ENCODE measurements around the gene KCNJ3. TPM values are rescaled to one million over a fixed set of nuclear protein-coding genes. Genes with fewer than 3 reads are reported as not detected.

Gene KCNJ3
- total RNA-seq, 1 donor from 2014 or later = not detected

GRCh38 chr2:154832711-154833110 lies 134.2 kb downstream of the KCNJ3 start:
- no peak for DNase-seq
- no peak overlapping the region for H3K4me3 ChIP-seq
- no peaks in the 10 kb centered on the region for H3K9me3 ChIP-seq
- H3K27ac ChIP-seq = no peak overlapping the region
- no peaks in the 10 kb centered on the region for H3K36me3 ChIP-seq
- ATAC-seq = no peak
- H3K4me1 ChIP-seq = no peaks in the 10 kb centered on the region
- intact Hi-C loops (cut with DNase I) = no loop called here
- no peak for TF ChIP-seq CTCF (IDR thresholded peaks at IDR 0.05)
- no peaks in the 10 kb centered on the region for H3K27me3 ChIP-seq (ENCODE audit: low read depth)

DNA sequence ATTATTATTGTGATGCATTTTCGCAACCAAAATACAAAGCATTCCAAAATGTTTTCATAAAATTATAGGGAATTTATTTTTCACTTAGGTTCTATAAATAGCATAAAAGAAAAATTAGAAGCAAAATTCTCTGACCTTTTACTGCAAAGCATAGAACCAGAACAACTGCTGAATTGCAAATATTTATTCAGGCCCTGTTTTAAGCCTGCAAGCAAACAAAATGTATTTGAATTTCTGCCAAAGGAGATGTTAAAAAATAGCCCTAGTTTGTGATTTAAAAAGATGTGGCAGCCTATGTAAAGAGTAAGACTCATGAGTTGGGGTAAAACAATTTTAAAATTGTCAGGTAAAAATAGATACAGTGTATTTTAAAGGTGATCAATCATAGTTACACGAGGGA lies 138.1 kb downstream of the KCNJ3 start:
- no peaks in the 10 kb centered on the region for H3K36me3 ChIP-seq
- H3K4me1 ChIP-seq = no peaks in the 10 kb centered on the region
- no peak overlapping the region for H3K4me3 ChIP-seq
- no peaks in the 10 kb centered on the region for H3K9me3 ChIP-seq
- no peak for TF ChIP-seq CTCF (IDR thresholded peaks at IDR 0.05)
- no peak for ATAC-seq
- intact Hi-C loops (cut with DNase I) = no loop called here
- no peak for DNase-seq
- H3K27me3 ChIP-seq (ENCODE audit: low read depth) = no peaks in the 10 kb centered on the region
- no peak overlapping the region for H3K27ac ChIP-seq

DNA sequence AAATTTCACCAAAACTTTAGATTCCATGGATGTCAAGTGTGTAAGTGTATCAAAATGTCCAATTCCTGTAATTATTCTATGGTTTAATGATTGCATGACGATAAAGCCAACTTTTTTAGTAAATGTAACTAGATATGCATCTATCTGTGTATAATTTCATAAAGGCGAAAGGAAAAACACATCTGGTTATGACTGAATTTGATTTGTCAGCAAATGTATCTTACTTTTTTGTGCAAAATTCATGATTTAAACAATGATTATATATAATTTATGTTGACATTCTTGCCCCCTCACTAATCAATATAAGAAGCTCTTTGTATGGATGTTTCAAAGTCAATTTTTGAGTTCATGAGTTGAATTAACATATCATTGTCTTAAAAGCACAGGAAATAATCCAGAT lies 138.5 kb downstream of the KCNJ3 start:
- intact Hi-C loops (cut with DNase I) = no loop called here
- Histone ChIP-seq H3K27me3 (ENCODE audit: low read depth) (no peaks in the 10 kb centered on the region), H3K36me3 (no peaks in the 10 kb centered on the region), H3K27ac (no peak overlapping the region), H3K4me3 (no peak overlapping the region), H3K9me3 (no peaks in the 10 kb centered on the region), H3K4me1 (no peaks in the 10 kb centered on the region)
- DNase-seq = no peak
- TF ChIP-seq CTCF (IDR thresholded peaks at IDR 0.05) = no peak
- no peak for ATAC-seq

DNA sequence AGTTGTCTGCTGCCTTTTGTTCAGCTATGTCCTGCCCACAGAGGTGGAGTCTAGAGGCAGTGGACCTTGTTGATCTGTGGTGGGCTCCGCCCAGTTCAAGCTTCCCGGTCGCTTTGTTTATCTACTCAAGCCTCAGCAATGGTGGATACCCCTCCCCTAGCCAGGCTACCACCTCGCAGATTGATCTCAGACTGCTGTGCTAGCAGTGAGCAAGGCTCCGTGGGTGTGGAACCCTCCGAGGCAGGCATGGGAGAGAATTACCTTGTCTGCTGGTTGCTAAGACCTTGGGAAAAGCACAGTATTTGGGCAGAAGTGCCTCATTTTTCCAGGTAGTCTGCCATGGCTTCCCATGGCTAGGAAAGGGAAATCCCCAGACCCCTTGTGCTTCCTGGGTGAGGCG lies 146.0 kb downstream of the KCNJ3 start:
- no peak for TF ChIP-seq CTCF (IDR thresholded peaks at IDR 0.05)
- no peak overlapping the region for H3K4me3 ChIP-seq
- no peaks in the 10 kb centered on the region for H3K27me3 ChIP-seq (ENCODE audit: low read depth)
- H3K4me1 ChIP-seq = no peaks in the 10 kb centered on the region
- DNase-seq (no peak), ATAC-seq (no peak)
- no peak overlapping the region for H3K27ac ChIP-seq
- intact Hi-C loops (cut with DNase I) = no loop called here
- H3K36me3 ChIP-seq = no peaks in the 10 kb centered on the region
- no peaks in the 10 kb centered on the region for H3K9me3 ChIP-seq

DNA sequence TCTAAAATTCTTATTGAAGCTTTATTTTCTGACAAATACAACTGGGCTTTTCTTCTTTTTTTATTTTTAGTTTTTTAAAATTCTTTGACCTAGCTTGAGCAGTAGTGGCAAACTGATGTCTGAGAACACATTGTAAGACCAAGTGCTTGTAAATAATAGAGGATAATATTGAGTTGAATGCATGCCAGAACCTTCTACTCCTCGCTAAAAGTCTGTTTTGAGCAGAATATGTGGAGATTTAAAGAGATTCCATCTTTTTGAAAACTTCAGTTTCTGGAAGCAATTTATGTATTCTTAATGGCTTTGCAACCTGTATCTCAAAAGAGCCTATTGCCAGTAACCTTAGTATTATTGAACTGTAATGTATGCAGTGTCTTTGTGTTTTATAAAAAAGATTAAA lies 148.3 kb downstream of the KCNJ3 start:
- Histone ChIP-seq H3K9me3 (no peaks in the 10 kb centered on the region), H3K27me3 (ENCODE audit: low read depth) (no peaks in the 10 kb centered on the region), H3K27ac (no peak overlapping the region), H3K4me1 (no peaks in the 10 kb centered on the region), H3K4me3 (no peak overlapping the region), H3K36me3 (no peaks in the 10 kb centered on the region)
- ATAC-seq = no peak
- DNase-seq = no peak
- intact Hi-C loops (cut with DNase I) = no loop called here
- no peak for TF ChIP-seq CTCF (IDR thresholded peaks at IDR 0.05)

DNA sequence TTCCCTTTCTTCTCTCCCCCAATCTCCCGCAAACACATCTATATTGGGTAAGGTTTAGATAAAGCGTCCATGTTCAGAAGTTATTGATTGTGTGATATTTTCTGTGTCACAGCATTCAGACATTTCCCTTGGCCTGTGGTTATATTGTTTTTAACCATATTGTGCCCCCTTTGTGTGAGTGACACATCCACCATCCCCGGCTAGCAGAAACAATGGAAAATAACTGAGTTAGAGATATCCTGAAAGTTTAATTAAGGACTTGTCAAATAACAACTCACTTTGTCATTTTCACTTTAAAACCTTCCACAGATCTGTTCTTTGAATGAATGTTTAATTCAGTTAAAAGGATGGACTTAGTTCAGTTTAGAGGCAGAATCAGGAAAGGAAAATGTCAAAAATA lies 151.0 kb downstream of the KCNJ3 start:
- Histone ChIP-seq H3K27ac (no peak overlapping the region), H3K9me3 (no peaks in the 10 kb centered on the region), H3K36me3 (no peaks in the 10 kb centered on the region), H3K4me3 (no peak overlapping the region), H3K27me3 (ENCODE audit: low read depth) (no peaks in the 10 kb centered on the region), H3K4me1 (no peaks in the 10 kb centered on the region)
- intact Hi-C loops (cut with DNase I) = no loop called here
- ATAC-seq = no peak
- DNase-seq = no peak
- TF ChIP-seq CTCF (IDR thresholded peaks at IDR 0.05) = no peak

All from lower lobe of right lung (tissue), 2 donors.